Fibroblast of skin of right biceps (primary cell): ENCODE measurements around the gene PTPN20.
A peak's percentile ranks its signal among the peaks of the same experiment; 100 is the strongest.

Source experiments
- DNase-seq: peaks from one replicate; pipeline ENCODE4 v3.0.0-alpha.2; 2013

The PTPN20 gene

DNA sequence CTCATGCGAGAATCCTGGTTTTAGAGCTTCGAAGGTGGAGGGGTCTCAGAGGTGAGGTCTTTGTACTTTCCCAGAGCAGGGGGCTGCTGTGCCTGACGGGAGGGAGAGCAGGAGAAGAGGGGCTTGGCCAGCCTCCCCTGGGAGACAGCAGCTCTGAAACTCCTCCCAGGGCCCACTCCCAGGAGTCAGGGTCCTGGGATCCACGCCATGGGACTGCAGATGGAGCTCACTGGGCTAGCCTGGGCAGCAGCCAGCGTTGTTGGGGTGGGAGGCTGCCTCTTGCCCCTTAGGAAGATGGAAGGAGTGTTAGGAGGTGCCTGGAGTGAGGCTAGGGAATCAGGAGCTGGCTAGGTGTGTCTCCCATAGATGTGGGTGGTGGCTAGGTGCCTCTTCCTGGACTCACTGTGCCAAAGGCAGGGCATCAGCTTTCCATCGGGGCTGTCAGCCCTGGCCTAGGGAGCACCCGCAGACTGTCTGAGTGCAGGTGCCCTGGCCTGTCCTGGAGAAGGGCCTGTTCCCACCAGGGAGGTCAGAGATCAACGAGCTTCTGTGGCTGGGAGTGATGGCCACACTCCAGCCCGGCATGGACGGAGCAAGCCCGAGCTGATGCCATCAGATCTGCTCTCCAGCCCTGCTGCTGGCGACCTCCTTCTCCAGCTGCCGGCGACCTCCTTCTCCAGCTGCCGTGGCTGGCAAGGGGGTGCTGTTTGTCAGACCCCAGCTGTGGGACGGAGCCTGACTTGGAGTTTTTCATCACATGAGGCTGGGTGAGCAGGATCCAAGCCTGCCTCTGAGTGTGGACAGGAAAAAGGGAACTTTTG, 111.3 kb downstream of the PTPN20 start:
- DNase-seq: no peak

DNA sequence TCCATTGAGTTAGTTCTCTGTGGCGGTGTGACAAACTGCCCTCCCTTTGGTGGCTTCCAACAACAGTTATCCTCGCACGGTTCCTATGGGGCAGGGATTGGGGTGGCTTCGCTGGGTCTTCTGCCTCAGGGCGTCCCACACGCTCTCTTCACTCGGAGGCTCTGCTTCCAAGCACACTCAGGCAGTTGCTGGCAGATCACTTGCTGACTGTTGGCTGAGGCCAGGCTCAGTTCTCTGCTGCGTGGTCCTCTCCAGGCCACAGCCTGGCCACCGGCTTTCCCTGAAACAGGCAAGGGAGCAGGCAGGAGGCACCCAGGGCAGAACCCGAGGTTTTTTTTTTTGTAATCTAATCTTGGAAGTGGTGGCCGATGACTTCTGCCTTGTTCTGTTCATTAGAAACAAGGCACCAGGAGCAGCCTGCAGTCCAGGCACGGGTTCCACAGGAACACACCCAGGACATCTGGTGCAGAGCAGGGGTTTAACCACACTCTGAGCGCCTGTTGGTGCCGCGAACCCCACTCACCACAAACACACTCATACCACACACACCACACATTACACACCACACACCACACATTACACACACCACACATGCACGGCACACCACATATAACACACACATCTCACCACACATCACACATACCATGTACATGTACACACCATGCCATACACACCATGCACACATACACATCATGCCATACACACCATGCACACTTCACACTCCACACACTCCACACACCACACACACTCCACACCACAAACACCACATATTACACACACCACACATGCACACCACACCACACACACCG, 112.2 kb downstream of the PTPN20 start:
- no peak for DNase-seq

DNA sequence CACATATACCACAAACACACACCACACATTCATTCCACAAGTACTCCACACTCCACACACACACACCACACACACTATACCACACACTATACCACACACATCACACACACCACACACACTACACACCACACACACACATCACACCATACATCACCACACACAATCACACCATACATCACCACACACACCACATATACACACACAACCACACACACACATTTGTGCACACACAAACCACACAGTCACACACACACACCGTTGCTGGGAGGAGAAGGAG, 112.8 kb downstream of the PTPN20 start:
- DNase-seq: no peak

DNA sequence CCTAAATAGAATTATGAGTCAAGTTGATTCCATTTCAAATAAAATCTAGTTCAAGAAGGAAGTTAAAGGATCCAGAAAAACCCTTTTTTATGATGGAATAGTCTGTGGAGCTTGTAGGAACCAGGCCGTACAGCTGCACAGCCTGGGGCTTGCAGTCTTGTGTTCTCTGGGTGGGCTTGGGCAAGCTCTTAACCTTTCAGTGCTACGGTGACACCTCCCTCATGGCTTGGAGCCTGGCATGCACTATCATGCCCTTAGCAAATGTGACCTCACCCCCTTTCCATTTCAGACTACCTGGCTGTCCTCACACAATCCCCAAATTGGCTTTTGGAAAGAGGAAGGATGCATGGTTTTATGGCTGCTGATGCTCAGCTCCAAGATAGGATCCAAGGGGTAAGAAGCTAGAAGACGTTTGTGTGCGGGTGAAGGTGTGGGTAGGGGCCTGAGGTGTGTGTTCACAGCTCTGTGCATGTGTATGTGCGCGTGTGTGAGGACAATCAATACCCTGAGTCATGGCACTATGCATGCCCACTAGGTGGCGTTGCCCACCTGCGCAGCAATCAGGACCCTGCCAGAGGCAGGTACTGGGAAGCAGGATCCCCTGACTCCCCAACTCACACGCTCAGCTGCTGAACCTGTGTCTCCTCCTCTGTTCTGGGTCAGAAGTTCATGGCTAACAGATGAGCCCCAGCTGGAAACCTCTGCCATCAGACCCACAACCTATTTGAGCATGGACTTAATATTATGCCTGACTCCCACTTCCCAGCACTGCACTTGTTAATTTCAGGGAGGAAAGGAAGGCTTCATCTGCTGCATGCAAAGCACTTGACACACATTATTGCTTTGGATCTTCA, 113.4 kb downstream of the PTPN20 start:
- peak; percentile 43 for DNase-seq

DNA sequence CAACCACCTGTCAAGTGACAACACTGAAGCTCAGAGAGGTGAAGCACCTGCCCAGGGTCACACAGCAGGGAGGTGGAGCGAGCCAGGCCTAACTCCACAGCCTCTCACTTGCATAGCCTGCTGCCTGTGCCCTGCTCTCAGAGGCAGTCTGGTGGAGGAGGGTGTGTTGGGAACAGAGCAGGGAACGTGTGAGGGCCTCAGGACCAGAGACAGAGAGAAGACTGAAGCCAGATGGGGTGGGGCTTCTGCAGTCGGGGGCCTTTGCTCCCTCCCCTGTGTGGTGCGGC, 114.0 kb downstream of the PTPN20 start:
- DNase-seq: no peak

DNA sequence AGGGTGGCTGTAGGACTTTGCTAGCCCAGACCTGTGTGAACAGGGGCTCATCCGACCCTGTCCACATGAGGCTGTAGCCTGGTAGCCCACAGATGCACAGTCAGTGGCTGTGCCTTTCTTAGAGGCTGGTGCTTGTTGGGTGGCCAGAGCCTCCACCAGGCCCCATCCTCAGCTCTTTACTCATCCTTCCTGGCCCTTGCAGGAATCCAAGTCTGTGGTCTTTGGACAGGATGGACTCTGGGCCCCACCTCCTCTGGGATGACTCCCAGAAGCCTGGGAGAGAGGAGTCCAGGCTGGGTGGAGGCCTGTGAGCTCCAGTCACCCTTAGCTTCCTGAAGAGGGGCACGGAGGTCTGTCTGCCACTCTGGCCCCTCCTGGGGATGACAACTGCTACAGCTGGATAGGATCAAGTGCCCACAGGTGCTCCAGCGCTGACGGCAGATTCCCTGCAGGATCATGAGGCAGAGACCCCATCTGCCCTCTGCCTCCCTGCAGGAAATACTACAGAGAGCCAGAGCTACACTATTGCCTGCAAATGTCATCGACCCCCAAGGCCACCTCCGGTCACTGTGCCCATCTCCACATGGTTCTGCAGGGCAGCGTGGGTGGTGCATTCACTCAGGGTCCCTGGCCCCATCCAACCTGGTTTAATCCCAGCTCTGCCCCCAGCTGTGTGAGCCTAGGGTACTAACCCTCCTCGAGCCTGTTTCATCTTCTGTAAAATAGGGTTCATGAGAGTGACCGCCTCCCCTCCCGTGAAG, 114.5 kb downstream of the PTPN20 start:
- DNase-seq: peak; percentile 74

DNA sequence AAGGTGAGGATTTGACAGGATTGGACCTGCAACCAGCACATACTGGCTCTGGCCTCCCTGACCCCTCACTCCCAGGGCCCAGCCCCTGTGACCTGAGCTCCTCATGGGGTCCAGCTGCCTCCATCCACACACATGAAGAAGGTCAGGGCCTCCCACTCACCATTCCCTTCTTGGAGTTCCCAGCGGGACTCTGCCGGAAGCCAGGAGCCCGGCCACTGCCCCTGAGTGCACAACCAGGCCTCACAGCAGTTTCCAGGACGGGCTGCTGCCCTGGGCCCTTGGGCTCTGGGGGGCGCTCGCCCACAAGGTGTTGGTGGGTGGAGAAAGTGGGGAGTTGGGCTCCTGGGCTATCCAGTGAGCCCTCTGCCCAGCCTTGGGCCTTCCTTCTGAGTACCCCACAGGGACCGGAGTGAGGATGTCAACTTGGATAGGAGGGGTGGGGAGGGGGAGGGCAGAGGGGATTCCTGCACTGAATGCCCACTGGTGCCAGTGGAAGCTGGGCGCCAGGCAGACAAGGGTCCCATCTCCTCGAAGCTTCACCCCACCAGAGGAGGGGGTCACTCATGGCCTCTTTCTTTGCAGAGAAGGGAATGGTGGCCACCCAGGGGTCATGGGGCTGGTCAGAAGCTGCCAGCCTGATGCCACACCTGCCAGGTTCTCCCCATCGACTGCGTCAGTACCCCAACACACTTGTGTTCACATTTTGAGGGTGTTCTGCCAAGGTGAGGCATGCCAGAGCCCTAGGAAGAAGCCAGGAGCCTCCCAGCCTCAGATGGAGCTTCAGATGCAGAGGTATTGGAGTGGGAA, 115.3 kb downstream of the PTPN20 start:
- DNase-seq: no peak

DNA sequence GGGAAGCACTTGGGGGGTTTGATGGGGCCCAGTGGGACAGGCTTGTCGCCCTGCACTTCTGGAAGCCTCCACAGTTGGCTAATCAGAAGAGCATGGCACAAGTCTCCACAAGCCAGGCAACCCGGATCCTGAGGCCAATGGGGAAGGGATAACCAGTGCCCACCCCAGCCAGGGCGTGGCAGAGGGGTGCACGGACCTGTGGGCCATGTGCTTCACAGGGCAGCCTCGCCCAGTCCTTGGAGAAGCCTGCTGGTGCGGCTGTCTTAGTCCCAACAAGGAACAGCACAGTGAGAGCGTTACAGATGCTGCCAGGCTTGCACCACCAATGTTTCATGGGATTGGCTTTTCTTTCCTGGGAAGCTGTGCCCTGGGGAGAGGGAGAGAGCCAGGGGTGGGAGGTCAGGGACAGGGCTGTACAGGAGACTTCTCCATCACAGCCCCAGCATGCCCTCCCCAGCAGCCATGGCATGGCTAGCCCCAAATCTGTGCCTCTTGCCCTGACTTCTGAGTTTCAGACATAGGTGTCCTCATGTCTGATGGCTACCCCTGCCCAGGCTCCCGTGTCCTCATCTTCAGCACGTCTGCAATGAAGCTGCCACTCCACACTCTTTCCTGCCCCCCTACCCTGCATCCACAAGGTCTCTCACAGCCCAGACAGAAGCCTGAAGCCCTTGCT, 116.0 kb downstream of the PTPN20 start:
- DNase-seq: no peak

DNA sequence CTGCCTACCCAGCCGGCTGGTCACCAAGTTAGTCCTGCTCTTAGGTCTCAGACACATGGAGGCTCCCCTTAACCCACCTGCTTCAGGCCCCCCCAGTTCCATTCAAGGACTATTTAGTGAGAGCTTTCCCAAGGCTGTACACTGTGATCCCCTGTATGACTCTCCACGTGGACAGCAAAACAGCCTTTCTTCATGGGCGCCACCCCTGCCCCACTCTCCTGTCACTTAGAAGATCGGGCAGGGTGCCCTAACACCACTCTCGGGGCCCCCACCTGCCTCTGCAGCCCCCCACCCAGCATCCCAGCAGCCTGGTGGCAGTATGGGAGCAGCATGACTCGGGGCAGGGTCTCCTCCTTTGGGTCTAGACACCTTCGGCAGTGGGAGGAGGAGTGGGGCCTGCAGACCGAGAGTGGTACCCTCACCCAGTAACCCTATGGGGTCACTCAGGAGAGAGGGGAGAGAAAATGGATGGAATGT, 116.6 kb downstream of the PTPN20 start:
- DNase-seq: no peak

DNA sequence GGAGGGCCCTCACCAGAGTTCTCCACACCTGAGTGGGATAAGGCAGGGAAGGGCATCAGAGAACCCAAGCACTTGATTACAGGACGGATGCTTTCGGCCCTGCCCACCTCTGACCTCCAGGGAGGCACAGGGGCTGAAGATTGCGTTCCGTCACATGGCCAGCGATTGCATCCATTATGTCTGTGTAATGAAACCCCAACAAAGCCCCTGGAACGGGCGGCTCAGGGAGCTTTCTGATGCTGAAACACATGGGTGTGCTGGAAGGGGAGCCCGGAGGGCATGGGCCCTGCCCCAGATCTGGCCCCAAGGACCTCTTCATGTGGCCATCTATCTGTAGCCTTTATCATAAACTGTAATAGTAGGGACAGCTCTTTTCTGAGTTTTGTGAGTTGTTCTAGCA, 117.2 kb downstream of the PTPN20 start:
- DNase-seq: no peak

DNA sequence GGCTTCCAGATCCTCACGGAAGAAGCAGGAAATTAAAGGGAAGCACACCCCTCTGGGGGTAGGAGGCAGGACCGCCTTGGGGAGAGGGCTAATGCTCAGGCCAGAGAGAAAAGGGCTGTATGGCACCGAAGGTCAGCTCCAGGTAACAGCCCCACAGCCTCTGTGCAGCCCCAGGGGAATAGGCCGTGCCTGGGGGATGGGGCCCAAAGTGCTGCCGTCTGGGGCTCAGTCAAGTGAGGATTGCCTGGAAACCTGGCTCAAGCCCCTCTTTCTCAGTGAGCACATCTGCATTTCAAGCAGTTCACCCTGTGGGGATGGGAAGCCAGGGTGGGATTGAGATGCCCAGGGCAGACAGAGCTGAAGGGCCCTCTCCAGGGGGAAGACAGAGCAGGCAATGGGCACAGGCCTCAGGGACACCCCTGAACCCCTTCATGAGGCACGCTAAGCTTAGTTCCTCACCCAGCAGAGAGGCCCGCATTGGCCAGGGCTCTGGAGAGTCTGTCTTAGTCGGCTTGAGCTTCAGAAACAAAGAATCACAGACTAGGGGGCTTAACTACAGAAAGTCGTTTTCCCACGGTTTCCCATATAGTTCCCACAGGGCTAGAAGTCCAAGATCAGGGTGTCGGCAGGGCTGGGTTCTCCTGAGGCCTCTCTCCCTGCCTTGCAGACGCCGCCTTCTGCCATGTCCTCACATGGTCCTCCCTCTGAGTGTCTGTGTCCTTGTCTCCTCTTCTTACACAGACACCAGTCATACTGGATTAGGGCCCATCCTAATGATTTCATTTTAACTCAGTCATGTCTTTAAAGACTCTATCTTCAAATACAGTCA, 118.2 kb downstream of the PTPN20 start:
- DNase-seq: no peak

DNA sequence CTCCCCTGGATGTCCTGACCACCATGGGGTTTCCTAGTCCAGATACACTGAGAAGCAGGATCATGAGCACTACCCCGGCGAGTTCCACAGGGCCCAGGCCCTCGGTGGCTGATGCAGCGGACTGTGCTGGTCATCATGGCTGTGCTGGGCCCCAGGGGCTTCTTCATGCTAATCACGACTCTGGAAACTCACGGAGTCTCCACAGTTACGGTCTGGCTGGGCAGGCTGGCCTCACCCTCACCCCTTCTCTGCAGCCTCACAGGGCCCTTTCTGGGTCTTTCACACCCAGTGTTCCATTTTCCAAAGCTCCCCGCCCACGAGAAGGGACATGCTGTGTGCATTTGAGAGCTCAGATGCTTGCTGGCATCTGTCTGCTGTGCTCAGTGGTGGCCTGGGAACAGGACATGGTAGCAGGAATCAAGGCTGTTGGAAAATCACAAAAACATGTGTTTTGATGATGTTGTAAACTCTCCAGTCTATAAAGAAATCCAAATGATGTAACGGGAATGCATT, 119.0 kb downstream of the PTPN20 start:
- DNase-seq: no peak

DNA sequence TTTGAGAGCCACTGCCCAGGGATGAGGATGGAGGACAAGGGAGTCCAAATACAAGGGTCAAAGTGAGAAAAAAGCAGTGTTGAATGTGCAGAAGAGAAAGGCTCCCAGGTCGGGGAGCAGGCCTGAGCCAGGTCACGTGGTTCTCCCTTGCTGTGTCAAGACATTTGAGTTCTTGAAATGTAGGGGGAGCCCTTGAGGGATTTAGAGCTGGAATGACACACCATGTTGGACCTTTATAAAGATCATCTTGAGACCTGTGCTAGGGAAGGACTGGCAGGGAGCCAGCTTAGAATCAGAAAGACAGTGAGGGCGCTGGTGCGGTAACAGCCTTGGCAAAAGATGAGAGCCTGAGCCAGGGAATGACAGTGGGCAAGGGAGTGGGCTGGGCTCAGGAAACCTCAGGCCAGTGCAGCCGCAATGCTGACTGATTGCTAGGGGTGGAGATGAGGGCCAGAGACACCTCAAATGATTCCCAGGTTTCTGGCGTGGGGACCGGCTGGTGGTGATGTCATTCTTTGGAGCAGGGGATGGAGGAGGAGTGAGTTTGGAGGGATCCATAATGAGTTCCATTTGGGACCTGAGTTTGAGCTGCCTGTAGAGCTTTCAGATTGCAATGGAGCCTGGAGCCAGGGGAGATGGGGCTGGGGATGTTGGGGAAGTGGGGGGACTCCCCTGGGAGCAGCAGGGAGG, 120.1 kb downstream of the PTPN20 start:
- peak; percentile 60 for DNase-seq

DNA sequence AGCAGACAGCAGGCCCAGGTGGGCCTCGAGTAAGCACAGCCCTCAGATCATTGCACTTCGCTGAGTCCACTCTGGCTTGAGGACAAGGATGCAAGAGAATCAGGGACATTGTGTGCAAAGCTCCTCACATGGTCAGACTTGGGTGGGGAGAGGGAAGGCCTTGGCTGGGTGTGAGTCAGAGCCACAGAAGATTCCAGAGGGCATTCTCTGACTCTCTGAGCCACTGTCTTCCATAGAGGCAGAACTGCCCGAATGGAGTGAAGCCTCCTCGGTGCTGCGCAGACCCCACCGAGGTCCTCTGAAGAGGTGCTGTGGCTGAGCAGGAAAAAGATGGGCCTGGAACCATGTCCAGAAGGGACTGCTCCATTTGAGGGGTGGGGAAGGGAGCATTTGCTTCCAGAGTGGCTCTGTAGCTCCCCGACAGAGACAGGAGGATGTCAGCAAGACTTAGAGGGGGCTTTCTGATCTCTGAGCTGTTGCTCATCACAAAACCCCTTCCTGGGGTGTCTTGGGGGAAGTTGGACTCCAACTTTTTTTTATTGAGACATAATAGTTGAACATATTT, 120.8 kb downstream of the PTPN20 start:
- peak; percentile 24 for DNase-seq

DNA sequence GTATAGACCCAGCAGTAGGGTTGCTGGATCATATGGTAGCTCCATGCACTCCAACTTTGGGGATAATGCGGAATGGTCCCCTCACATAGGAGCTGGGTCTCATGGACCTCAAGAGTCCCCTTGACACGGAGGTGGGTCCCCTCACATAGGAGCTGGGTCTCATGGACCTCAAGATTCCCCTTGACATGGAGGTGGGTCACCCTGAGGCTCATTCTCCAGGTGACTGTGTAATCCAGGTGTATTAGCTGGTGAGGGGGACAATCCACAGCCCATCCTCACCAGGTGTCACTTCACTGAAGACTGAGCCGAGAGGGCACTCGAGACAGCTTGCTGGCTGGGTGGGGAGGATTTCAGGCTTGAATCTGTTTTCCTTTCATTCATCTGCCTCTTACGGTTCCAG, 121.9 kb downstream of the PTPN20 start:
- DNase-seq: no peak

DNA sequence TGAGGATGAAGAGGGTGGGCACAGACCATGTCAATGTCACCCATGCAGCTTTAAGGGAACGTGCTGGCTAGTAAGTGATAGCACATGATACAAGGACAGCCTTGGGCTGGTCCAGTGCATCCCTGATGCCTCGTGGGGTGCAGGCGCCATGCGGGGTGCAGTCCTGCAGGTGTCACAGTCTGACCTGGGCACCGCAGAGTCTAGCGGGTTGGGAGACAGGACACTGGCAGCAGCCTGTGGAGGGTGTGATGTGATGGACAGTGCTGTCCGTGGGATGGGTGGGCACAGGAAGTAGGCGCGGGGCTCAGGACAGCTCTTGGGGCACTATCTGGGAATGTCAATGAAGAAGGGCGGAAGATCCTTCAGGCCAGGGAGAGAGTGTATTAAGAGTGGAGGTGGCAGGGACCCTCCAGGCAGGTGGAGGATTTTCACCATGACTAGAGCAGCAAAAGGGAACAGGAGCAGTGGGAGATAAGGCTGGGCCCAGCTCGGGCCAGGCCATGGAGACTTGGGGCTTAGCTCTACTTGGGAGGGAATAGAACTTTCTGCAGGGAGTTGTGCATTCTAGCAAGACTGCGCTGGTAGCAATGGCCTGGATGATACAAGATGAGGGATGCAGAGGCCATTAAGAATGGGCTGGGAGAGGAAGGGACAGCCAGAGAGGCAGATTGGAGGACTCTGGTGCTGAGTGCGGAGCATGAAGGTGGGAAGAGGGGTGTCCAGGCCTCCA, 122.5 kb downstream of the PTPN20 start:
- no peak for DNase-seq

DNA sequence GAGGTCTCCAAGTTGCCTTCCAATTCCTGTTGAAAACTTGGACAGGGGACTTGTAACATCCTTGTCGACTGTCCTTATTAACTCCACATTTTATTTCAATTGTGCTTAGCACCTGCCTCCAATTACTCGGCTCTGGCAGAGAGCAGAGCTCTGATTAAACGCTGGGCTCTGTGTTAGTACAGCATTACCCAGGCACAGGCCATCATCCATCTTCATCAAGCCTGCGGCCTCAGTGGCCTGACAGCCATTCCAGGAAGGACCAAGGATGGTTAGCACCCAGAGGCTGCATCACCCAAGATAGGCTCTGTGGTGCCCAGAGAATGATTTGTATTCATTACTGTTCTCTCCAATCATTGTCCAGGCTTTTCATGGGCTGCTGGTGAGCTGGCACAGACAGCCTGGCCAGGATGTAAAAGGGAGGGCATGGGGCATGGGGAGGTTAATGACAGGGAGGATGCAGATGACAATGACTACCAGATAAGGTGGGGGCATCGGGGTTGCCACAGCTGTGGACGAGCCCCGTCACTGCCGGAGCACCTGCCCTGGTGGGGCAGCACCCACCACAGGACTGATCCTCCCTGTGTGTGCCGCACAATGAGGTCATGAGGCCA, 123.3 kb downstream of the PTPN20 start:
- DNase-seq: no peak

DNA sequence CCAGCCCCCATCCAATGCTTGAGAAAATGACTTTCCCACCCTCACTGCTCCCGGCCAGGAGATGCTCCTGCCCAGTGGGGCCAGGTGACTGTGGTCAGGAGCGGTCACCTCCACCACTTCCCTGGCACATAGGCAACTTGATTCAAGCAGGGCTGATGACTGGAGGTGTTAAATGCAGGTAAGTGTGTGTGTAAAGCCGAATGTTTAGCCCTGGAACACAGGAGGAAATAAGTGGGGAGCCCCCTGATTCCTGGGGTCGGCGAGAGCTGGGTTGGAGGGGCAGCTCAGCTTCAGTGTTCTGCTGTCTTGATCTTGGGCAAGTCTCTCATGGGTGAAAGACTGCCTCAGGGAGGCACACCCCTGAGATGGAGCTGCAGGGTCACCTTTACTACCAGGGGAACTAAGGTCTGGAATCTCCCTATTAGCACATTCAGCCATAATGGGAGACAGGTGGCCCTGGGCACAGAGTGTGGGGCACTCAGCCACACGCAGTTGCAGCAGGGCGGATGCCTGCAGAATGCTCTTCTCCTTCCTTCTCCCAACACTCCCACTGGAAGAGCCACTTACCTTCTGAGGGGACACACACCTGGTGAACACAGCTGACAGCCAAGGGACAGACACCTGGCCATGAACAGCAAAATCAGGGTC, 124.1 kb downstream of the PTPN20 start:
- DNase-seq: no peak
